K562 (cell line): Measurements from ENCODE around the gene RFWD3. TPM values are rescaled to one million over a fixed set of nuclear protein-coding genes. Genes with fewer than 3 reads are reported as not detected.

Experiments used
- ATAC-seq: fragments of 200-7000 bp; cut with Tn5 transposase; 3 replicates; pipeline ENCODE4 v1.9.1; 2020; ENCODE audit warnings: moderate library complexity
- BruUV-seq: library from RNA; stranded (reverse); fragments of 400-500 nt; replicated peaks from 2 replicates; lab custom pipeline; 2021; lab: Mats Ljungman, UMichigan
- CTCF ChIA-PET: fragments of 300-600 bp; formaldehyde crosslinking; extraction: SDS; loops from one replicate; lab custom pipeline; 2021; ENCODE audit warnings: low intra/inter-chr PET ratio; lab: Yijun Ruan, JAX
- POLR2A ChIA-PET: fragments of 300-600, 350-650 bp; sonication (Branson Sonifier 250); formaldehyde crosslinking; extraction: SDS; loops from one replicate; lab custom pipeline; 2021; ENCODE audit warnings: antibody characterized with exemption, inconsistent platforms; lab: Yijun Ruan, JAX
- DNase-seq, 4 experiments: peaks; one replicate each; pipeline versions ENCODE4 v3.0.0 to v3.0.0-alpha.2; 2011 to 2018; ENCODE audit warnings: low spot score in 3 of 4, mixed read lengths in 3 of 4; ENCODE audit errors: extremely low read depth in 1 of 4
- FAIRE-seq: peaks from 2 replicates; lab custom pipeline; 2011; peaks lifted over from hg19 to GRCh38; lab: Jason Lieb, UNC
- H2AFZ ChIP-seq: 2 replicates; pipeline ENCODE4 v1.6.0; 2011; ENCODE audit warnings: low read depth, low read length, control low read depth, inconsistent platforms
- H3K27ac ChIP-seq: fragments of 200-600 bp; 3 replicates; pipeline ENCODE4 v1.8.0; 2011; ENCODE audit warnings: low read depth, mild to moderate bottlenecking, control low read depth, inconsistent platforms, low read length, moderate library complexity, mixed read lengths; ENCODE audit errors: extremely low read depth
- H3K27me3 ChIP-seq, 2 experiments: fragments of 300-600 bp in 1 of 2; 2 replicates in 1 of 2; 3 replicates in 1 of 2; pipeline versions ENCODE4 v1.6.0 to v1.8.0; 2011; ENCODE audit warnings: inconsistent platforms in 2 of 2, low read length in 2 of 2, mild to moderate bottlenecking in 1 of 2, mixed read lengths in 1 of 2, moderate library complexity in 1 of 2; ENCODE audit not compliant: control insufficient read depth in 2 of 2, insufficient read depth in 2 of 2
- H3K36me3 ChIP-seq: fragments of 300-600 bp; 3 replicates; pipeline ENCODE4 v1.8.0; 2011; ENCODE audit warnings: mild to moderate bottlenecking, low read length, inconsistent platforms; ENCODE audit not compliant: control insufficient read depth, insufficient read depth
- H3K4me1 ChIP-seq, 2 experiments: fragments of 200-600 bp in 1 of 2; replicated peaks in 1 of 2; 2 replicates in 1 of 2; 3 replicates in 1 of 2; pipeline versions ENCODE4 v1.5.1 to v1.8.0; 2011; ENCODE audit warnings: inconsistent platforms in 2 of 2, low read length in 2 of 2, mild to moderate bottlenecking in 1 of 2, mixed read lengths in 1 of 2, moderate library complexity in 1 of 2; ENCODE audit not compliant: control insufficient read depth in 2 of 2, insufficient read depth in 2 of 2
- H3K4me2 ChIP-seq: 2 replicates; pipeline ENCODE4 v1.6.1; 2011; ENCODE audit warnings: low read length, control low read depth, inconsistent platforms, mixed read lengths; ENCODE audit not compliant: insufficient read depth
- H3K4me3 ChIP-seq: fragments of 200-600 bp; sonication (generic), shearing (Covaris generic); 2 replicates; pipeline ENCODE4 v1.5.1; 2016; ENCODE audit warnings: control low read depth, inconsistent platforms
- H3K79me2 ChIP-seq: fragments of 200-600 bp; 3 replicates; pipeline ENCODE4 v1.8.0; 2011; ENCODE audit warnings: low read length, inconsistent platforms; ENCODE audit not compliant: control insufficient read depth, insufficient read depth
- H3K9ac ChIP-seq, 2 experiments: 2 replicates each; pipeline versions ENCODE4 v1.6.0 to v1.6.1; 2011; ENCODE audit warnings: low read depth in 2 of 2, low read length in 2 of 2, control low read depth in 1 of 2, inconsistent platforms in 1 of 2, mild to moderate bottlenecking in 1 of 2, mixed read lengths in 1 of 2; ENCODE audit not compliant: insufficient read depth in 1 of 2
- H3K9me1 ChIP-seq: one replicate; pipeline ENCODE4 v1.6.0; 2011; ENCODE audit warnings: inconsistent platforms, mild to moderate bottlenecking, low read length, moderate library complexity; ENCODE audit not compliant: control insufficient read depth, insufficient read depth
- H3K9me3 ChIP-seq: replicated peaks from 2 replicates; pipeline ENCODE4 v1.5.1; 2011; ENCODE audit warnings: low read depth, low read length, inconsistent platforms; ENCODE audit not compliant: control insufficient read depth, insufficient read depth
- H4K20me1 ChIP-seq: replicated peaks from 2 replicates; pipeline ENCODE4 v1.6.1; 2011; ENCODE audit warnings: low read length, inconsistent platforms, mixed read lengths; ENCODE audit not compliant: control insufficient read depth, insufficient read depth
- HNRNPH1 ChIP-seq: fragments of 200-400 bp; formaldehyde crosslinking; optimal IDR thresholded peaks from 2 replicates; pipeline ENCODE3; 2017; ENCODE audit warnings: low read depth, mild to moderate bottlenecking, low read length, moderate library complexity
- NFE2 ChIP-seq: IDR thresholded peaks from 2 replicates; pipeline ENCODE4 v1.6.1; 2014; ENCODE audit warnings: antibody characterized with exemption, low read depth
- SMAD4 ChIP-seq: fragments of 250-450 bp; sonication (Bioruptor Pico); conservative IDR thresholded peaks from 2 replicates; pipeline ENCODE4 v1.8.0; 2021; ENCODE audit warnings: inconsistent platforms, mild to moderate bottlenecking, moderate library complexity
- TCF3 ChIP-seq: sonication (generic); formaldehyde crosslinking; IDR thresholded peaks from 2 replicates; pipeline ENCODE4 v1.4.0; 2020; ENCODE audit warnings: mild to moderate bottlenecking, missing genetic modification reagents
- ZNF778 ChIP-seq: fragments of 450-650 bp; formaldehyde crosslinking; IDR thresholded peaks from 2 replicates; pipeline ENCODE4 v1.4.0; 2020; ENCODE audit warnings: mild to moderate bottlenecking, moderate library complexity
- WGBS: fragments of 100-300 bp; shearing (Covaris generic); methylation state at CpG from one replicate; pipeline ENCODE4 v1.1.6; 2016; ENCODE audit warnings: low coverage, mixed read lengths; ENCODE audit not compliant: insufficient coverage; ENCODE audit errors: missing lambda C conversion rate; 5-methylcytosine and 5-hydroxymethylcytosine counted together
- in situ Hi-C: fragments of 300-500 bp; cut with MboI; formaldehyde crosslinking; loops from 4 replicates; pipeline ENCODE4 v1.15.0; 2018; ENCODE audit warnings: inconsistent platforms, mixed read lengths
- intact Hi-C: fragments of 100-400 bp; cut with micrococcal nuclease; formaldehyde crosslinking; loops from 2 replicates; pipeline ENCODE4 v1.14.2; 2022
- polyA plus RNA-seq, 8 experiments: library from polyadenylated mRNA; depleted of rRNA in 4 of 8; stranded (reverse) in 5 of 8; unstranded in 3 of 8; fragments of >200 nt; fragmentation: Nextera tagmentation in 2 of 8; fragmentation: Illumina TruSeq in 1 of 8; extraction: Ambion mirVana in 2 of 8; extraction: Trizol in 1 of 8; gene quantifications; 2 replicates each; pipeline versions ENCODE4 v1.2.1 to v1.2.3, GENCODE V29; 2011 to 2014; ENCODE audit warnings: inconsistent platforms in 1 of 8, missing spikeins in 1 of 8
- total RNA-seq, 7 experiments: library from RNA; depleted of rRNA in 6 of 7; stranded (reverse); fragments of >200 nt in 6 of 7; fragmentation: Illumina TruSeq in 2 of 7; extraction: Trizol in 2 of 7; gene quantifications; 2 replicates each; pipeline versions ENCODE4 v1.2.1 to v1.2.3, GENCODE V29; 2011 to 2021; ENCODE audit warnings: low replicate concordance in 1 of 7
- TF ChIP-seq, protein P1 (sequence below), 2 experiments: IDR thresholded peaks in 1 of 2; conservative IDR thresholded peaks in 1 of 2; 2 replicates each; pipeline ENCODE4 v1.6.1; 2016; ENCODE audit warnings: low read depth in 2 of 2, mild to moderate bottlenecking in 1 of 2, missing compliant biosample characterization in 1 of 2, missing genetic modification characterization in 1 of 2, moderate library complexity in 1 of 2

Gene RFWD3
- total and polyA plus RNA-seq, 9 of the 15 experiments (the other 6 are each of a cell fraction or from before 2014, with no cell fraction given), result 20.8 to 121 (median 79.0) TPM

DNA sequence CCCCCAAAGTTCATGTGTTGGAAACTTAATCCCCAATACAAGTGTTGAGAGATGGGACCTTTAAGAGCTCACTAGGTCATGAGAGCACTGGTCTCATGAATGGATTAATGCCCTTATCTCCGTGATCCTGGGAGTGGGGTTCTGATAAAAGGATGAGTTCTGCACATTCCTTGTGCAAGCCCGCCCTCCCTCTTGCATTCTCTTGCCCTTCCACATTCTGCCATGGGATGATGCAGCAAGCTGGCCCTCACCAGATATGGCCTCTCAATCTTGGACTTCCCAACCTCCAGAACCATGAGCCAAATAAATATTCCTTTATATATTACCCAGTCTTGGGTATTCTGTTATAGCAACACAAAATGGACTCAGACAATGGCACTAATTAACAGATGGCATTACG lies 73.8 kb downstream of the RFWD3 start:
- peaks cover 50% of the 10 kb centered on the region for H3K79me2 ChIP-seq
- H2AFZ ChIP-seq, result no peak overlapping the region
- no peaks in the 10 kb centered on the region for H4K20me1 ChIP-seq
- in situ Hi-C loops (no loop called here), intact Hi-C loops (no loop called here)
- TF ChIP-seq NFE2, result 0 out of 2 replicates have a peak, but pooled peaks have one; percentile 23
- peak; percentile 16; the same call in 1 of the 2 replicates for TF ChIP-seq TCF3 (CRISPR knock-in tag)
- no peak for TF ChIP-seq ZNF778
- no peak for TF ChIP-seq SMAD4 (CRISPR knock-in tag)
- H3K9ac ChIP-seq, result no peak overlapping the region
- H3K36me3 ChIP-seq, result peaks cover 13% of the 10 kb centered on the region; the same call in 2 of the 3 replicates
- WGBS, result 28% methylated on average over 3 of the region's 3 CpGs
- DNase-seq, result peak in 1 of 4 experiments; percentile 16
- H3K4me1 ChIP-seq, result peaks cover 11 to 15% of the 10 kb centered on the region in 2 experiments; a peak in 4 of 5 replicates
- no peak for FAIRE-seq
- POLR2A ChIA-PET, result interaction anchor here (0.5 to 1.9 kb wide), 4 partner anchors 9 to 120 kb away, joined by 3 to 22 read pairs (median 5); partner anchors contain the start of gene GLG1
- no peaks in the 10 kb centered on the region for H3K9me1 ChIP-seq
- H3K27me3 ChIP-seq, result no peaks in the 10 kb centered on the region
- H3K4me2 ChIP-seq, result no peak overlapping the region
- CTCF ChIA-PET, result no interaction called here
- no peaks in the 10 kb centered on the region for H3K9me3 ChIP-seq
- ATAC-seq, result peak; percentile 37
- no peak overlapping the region for H3K4me3 ChIP-seq
- H3K27ac ChIP-seq, result no peak overlapping the region
- BruUV-seq, result no TSS peak

DNA sequence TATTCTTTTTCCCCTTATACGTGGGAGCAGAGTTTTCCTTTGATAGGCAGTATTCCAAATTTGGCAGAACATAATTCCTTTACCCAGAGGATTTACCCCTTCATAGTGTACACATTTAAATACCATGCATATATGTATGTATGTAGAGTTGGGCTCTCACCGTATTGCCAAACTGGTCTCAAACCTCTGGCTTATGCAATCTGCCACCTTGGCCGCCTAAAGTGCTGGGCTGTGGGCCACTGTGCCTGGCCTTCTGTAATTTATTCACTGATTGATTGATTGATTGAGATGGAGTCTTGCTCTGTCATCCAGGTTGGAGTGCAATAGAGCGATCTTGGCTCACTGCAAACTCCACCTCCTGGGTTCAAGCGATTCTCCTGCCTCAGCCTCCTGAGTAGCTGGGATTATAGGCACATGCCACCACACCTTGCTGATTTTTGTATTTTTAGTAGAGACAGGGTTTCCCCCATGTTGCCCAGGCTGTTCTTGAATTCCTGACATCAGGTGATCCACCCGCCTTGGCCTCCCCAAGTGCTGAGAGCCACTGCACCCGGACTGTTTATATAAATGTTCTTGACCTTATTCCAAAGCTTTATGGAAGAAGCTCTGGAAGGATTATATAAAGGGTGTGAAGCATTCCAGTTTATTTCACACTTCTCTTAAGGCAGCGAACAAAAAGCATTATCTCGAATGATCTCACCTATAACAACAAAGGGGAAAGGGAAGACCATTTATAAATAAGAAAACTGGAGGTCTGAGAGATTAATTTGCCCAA lies 74.6 kb downstream of the RFWD3 start:
- no peak overlapping the region for H2AFZ ChIP-seq
- no peak overlapping the region for H3K4me2 ChIP-seq
- intact Hi-C loops (no loop called here), in situ Hi-C loops (no loop called here)
- 86% methylated on average over 9 of the region's 9 CpGs for WGBS
- ChIA-PET CTCF (no interaction called here), POLR2A (interaction anchor here (0.5 to 1.9 kb wide), 4 partner anchors 9 to 119 kb away, joined by 3 to 22 read pairs (median 5); partner anchors contain the start of gene GLG1)
- no peak overlapping the region for H3K4me3 ChIP-seq
- peaks cover 53% of the 10 kb centered on the region for H3K79me2 ChIP-seq
- no TSS peak for BruUV-seq
- H3K36me3 ChIP-seq, result peaks cover 14% of the 10 kb centered on the region; the same call in 2 of the 3 replicates
- ATAC-seq (no peak), FAIRE-seq (no peak), DNase-seq (no peak)
- TF ChIP-seq, protein P1, sequence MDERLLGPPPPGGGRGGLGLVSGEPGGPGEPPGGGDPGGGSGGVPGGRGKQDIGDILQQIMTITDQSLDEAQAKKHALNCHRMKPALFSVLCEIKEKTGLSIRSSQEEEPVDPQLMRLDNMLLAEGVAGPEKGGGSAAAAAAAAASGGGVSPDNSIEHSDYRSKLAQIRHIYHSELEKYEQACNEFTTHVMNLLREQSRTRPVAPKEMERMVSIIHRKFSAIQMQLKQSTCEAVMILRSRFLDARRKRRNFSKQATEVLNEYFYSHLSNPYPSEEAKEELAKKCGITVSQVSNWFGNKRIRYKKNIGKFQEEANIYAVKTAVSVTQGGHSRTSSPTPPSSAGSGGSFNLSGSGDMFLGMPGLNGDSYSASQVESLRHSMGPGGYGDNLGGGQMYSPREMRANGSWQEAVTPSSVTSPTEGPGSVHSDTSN (CRISPR knock-in tag; IDR thresholded peaks at IDR 0.05; ENCODE audit: low read depth), result no peak
- TF ChIP-seq, protein P1 (tag; conservative IDR thresholded peaks at IDR 0.05; ENCODE audit: low read depth), result 0 out of 2 replicates have a peak, but pooled peaks have one; percentile 7
- TF ChIP-seq HNRNPH1, result no peak
- peaks cover 12 to 15% of the 10 kb centered on the region in 2 experiments; a peak in 4 of 5 replicates for H3K4me1 ChIP-seq
- no peak overlapping the region for H3K27ac ChIP-seq
- H3K9ac ChIP-seq, result no peak overlapping the region
- 0 out of 2 replicates have a peak, but pooled peaks cover 4% of the 10 kb centered on the region for H4K20me1 ChIP-seq
- no peaks in the 10 kb centered on the region for H3K27me3 ChIP-seq
- H3K9me1 ChIP-seq, result no peaks in the 10 kb centered on the region
- H3K9me3 ChIP-seq, result no peaks in the 10 kb centered on the region
